ENCODE data around the gene LNX1. TPM values are rescaled to one million over a fixed set of nuclear protein-coding genes. Genes with fewer than 3 reads are reported as not detected.
"Not testable (repeated sequence)": the region's sequence is repeated elsewhere in the genome, so short reads cannot be mapped to it uniquely, and the experiment has no call there.

Gene LNX1
- total RNA-seq, 1 donor from 2014 or later: 1.6 TPM

GRCh38 chr4:53478671-53479456 lies 112.4 kb downstream of the LNX1 start:
- DNase-seq (ENCODE audit: low read depth) (peak; percentile 88), FAIRE-seq (no peak)
- Histone ChIP-seq H3K27me3 (ENCODE audit: control insufficient read depth, insufficient read depth, low read length) (no peaks in the 10 kb centered on the region), H3K36me3 (ENCODE audit: control insufficient read depth, insufficient read depth, low read length) (no peaks in the 10 kb centered on the region), H3K4me3 (ENCODE audit: low read depth, low read length) (no peak overlapping the region)
- no peak for TF ChIP-seq CTCF (IDR thresholded peaks at IDR 0.05; ENCODE audit: insufficient read depth, low read length, severe bottlenecking)

- no peak overlapping the region for H3K4me3 ChIP-seq (ENCODE audit: low read depth, low read length)
- TF ChIP-seq CTCF (IDR thresholded peaks at IDR 0.05; ENCODE audit: insufficient read depth, low read length, severe bottlenecking): no peak
- no peak for DNase-seq (ENCODE audit: low read depth)
- no peak for FAIRE-seq
- H3K27me3 ChIP-seq (ENCODE audit: control insufficient read depth, insufficient read depth, low read length): no peaks in the 10 kb centered on the region
- H3K36me3 ChIP-seq (ENCODE audit: control insufficient read depth, insufficient read depth, low read length): no peaks in the 10 kb centered on the region
Observed at GRCh38 chr4:53477636-53478035, 113.7 kb downstream of the LNX1 start.

DNA sequence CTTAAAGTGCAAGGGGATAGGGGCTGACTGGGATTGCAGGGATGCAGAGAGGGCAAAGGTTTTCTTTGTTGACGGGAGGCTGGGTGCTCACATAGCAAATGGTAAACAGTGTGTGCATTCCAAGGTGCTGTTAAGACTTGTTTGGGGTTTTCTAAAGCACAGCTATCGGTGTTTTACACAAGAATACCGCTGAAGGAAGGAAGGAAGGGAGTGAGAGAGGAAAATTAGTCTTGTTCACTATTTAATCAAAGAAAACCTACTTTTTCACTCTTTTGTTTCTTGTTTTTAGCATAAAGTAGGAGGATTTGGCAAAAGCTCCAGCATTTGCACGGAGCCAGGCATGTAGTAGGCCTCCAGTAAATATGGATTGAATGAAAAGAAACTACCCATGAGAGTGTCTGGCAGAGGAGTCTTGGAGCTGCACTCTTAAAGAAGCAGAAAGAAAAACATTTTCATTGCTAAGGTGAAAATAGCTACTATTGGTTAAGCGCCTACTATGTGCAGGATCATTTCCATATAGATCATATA lies 114.2 kb downstream of the LNX1 start:
- no peak for FAIRE-seq
- no peak for TF ChIP-seq CTCF (IDR thresholded peaks at IDR 0.05; ENCODE audit: insufficient read depth, low read length, severe bottlenecking)
- H3K4me3 ChIP-seq (ENCODE audit: low read depth, low read length): no peak overlapping the region
- no peaks in the 10 kb centered on the region for H3K36me3 ChIP-seq (ENCODE audit: control insufficient read depth, insufficient read depth, low read length)
- no peaks in the 10 kb centered on the region for H3K27me3 ChIP-seq (ENCODE audit: control insufficient read depth, insufficient read depth, low read length)
- DNase-seq (ENCODE audit: low read depth): peak; percentile 86

DNA sequence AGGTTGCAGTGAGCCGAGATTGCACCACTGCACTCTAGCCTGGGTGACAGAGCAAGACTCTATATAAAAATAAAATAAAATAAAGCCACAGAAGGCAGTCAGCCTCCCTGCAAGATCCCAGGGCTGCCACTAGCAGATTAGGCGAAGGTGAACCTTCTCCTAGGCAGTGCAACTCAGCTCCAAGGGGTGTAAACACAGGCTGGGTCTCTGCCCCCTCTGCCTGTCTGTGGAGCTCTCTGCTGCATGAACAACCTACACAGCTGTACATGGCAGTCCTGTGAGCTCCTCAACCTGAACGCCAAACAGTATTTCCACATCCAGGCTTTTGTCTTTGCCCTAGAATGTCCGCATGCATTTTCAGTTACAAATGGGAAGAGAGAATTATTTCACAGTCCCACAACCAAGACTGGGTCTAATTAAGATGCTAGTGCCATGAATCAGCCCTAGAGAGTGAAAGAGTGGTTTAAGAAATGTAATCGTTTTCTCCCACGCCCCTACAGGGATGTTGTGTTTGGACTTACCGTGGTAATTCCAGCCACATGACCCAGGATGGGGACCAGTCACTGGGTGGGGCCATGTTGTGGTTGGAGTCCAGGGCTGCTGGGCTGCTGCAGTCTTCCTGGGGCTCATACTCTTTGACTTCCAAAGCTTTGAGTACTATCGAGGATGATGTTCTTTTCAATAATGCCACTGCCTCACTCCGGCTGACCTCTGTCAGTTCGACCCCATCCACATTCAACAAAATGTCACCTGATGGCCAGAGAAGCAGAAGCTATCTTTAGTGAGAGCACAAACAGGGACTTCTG lies 114.9 kb downstream of the LNX1 start:
- no peaks in the 10 kb centered on the region for H3K36me3 ChIP-seq (ENCODE audit: control insufficient read depth, insufficient read depth, low read length)
- FAIRE-seq (no peak), DNase-seq (ENCODE audit: low read depth) (peak; percentile 89)
- no peaks in the 10 kb centered on the region for H3K27me3 ChIP-seq (ENCODE audit: control insufficient read depth, insufficient read depth, low read length)
- no peak overlapping the region for H3K4me3 ChIP-seq (ENCODE audit: low read depth, low read length)
- TF ChIP-seq CTCF (IDR thresholded peaks at IDR 0.05; ENCODE audit: insufficient read depth, low read length, severe bottlenecking): no peak

- not testable (repeated sequence) for H3K27me3 ChIP-seq (ENCODE audit: control insufficient read depth, insufficient read depth, low read length); FAIRE-seq; H3K36me3 ChIP-seq (ENCODE audit: control insufficient read depth, insufficient read depth, low read length); DNase-seq (ENCODE audit: low read depth); H3K4me3 ChIP-seq (ENCODE audit: low read depth, low read length)
Observed at GRCh38 chr4:53466576-53466975, 124.7 kb downstream of the LNX1 start.

DNA sequence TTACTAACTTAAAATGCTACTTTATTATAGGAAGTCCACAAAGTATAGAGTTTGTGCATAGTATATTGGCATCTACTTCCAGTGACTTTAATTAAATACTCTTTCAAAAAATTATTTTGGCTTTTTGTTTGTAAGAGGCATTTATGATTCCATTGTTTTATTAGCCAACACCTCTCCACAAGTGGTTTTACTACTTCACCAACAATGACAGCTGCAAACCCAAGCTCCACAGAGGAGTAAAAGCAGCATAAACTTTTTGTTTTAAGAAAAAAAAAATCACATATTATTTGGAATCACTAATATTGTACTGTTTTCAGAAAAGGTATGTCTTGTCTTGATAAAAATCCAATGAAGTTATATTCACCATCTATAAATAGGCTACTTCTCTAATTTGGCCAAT lies 125.4 kb downstream of the LNX1 start:
- DNase-seq (ENCODE audit: low read depth): no peak
- no peaks in the 10 kb centered on the region for H3K36me3 ChIP-seq (ENCODE audit: control insufficient read depth, insufficient read depth, low read length)
- no peaks in the 10 kb centered on the region for H3K27me3 ChIP-seq (ENCODE audit: control insufficient read depth, insufficient read depth, low read length)
- TF ChIP-seq CTCF (IDR thresholded peaks at IDR 0.05; ENCODE audit: insufficient read depth, low read length, severe bottlenecking): no peak
- no peak overlapping the region for H3K4me3 ChIP-seq (ENCODE audit: low read depth, low read length)
- no peak for FAIRE-seq
